Neural progenitor cell (in vitro differentiated cells): ENCODE measurements around the gene TM9SF3.

Experiments
- CTCF ChIP-seq: fragments of 200-600 bp; sonication (generic); IDR thresholded peaks from 2 replicates; pipeline ENCODE4 v1.5.1; 2017; ENCODE audit warnings: antibody characterized with exemption, mild to moderate bottlenecking
- EZH2phosphoT487 ChIP-seq: fragments of 200-600 bp; sonication (generic); IDR thresholded peaks from 2 replicates; pipeline ENCODE4 v1.6.1; 2017; ENCODE audit warnings: antibody characterized with exemption

- TF ChIP-seq EZH2phosphoT487 (no peak), CTCF (no peak)
These were observed 1.3 kb upstream of the TM9SF3 start for GRCh38 chr10:96588060-96588554.
